Activated CD4-positive, alpha-beta T cell treated with anti-CD3 and anti-CD28 coated beads for 4 hours (primary cell): ENCODE data around the gene GLRX3.
"Not testable (repeated sequence)": the region's sequence is repeated elsewhere in the genome, so short reads cannot be mapped to it uniquely, and the experiment has no call there.

Source experiments
- DNase-seq, 2 donors: peaks; one replicate each; pipeline ENCODE4 v3.0.0-alpha.2; 2020

GLRX3 gene

GRCh38 chr10:130136226-130137089 lies at the start of gene GLRX3:
GLRX3 (plus strand) TSS chr10:130136391; CDS start chr10:130136421, 30 bp downstream.
- DNase-seq: peak; percentile 90 to 91

DNA sequence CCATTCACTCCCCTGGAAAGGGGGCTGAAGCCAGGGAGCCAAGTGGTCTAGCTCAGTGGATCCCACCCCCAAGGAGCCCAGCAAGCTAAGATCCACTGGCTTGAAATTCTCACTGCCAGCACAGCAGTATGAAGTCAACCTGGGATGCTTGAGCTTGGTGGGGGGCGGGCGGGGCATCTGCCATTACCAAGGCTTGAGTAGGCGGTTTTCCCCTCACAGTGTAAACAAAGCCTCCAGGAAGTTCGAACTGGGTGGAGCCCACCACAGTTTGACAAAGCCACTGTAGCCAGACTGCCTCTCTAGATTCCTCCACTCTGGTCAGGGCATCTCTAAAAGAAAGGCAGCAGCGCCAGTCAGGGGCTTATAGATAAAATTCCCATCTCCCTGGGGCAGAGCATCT lies 45.6 kb upstream of the GLRX3 start:
- DNase-seq: not testable (repeated sequence)

DNA sequence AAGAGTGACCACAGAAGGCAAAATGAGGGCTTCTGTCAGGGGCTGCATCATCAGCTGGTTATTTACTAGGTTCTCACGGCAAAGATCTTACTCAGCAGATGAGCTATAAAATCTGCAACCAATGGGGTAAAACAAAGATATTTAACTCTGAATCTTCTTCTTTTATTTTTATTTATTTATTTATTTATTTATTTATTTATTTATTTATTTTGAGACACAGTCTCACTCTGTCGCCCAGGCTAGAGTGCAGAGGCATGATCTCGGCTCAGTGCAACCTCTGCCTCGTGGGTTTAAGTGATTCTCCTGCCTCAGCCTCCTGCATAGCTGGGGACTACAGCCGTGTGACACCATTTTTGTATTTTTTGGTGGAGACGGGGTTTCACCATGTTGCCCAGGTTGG lies 36.8 kb upstream of the GLRX3 start:
- no peak for DNase-seq

DNA sequence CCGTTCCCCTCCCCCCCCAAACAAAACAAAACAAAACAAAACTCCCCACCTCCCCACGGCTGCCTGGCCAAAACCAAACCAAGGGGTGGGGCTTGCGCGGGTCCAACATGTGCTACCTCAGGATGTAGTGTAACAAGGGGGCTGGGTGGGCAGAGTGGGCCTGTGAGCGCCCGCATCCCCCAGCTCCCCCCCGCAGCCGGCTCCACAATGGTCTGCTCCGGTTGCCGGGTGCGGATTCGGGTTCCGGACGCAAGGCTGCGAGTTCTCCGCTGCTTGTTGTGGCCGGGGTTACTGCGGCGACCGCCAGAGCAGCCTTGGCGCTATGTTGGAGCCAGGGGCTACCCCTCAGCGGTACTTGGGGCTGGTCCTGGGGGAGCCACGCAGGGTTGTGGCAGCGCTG lies 30.5 kb upstream of the GLRX3 start:
- DNase-seq: no peak

DNA sequence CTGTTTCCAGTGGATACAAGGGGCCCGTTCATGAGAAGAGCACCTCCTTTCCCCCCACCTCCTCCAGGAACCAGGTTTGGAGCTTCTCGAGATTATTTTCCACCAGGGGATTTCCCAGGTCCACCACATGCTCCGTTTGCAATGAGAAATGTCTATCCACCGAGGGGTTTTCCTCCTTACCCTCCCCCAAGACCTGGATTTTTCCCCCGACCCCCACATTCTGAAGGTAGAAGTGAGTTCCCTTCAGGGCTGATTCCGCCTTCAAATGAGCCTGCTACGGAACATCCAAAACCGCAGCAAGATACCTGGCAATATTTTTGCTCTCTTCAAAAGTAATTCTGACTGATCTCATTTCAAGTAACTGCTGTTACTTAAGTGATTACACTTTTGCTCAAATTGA lies 28.0 kb upstream of the GLRX3 start:
- DNase-seq: peak; percentile 13 to 18

- DNase-seq: no peak
These were observed 27.1 kb upstream of the GLRX3 start for GRCh38 chr10:130108934-130109604.

DNA sequence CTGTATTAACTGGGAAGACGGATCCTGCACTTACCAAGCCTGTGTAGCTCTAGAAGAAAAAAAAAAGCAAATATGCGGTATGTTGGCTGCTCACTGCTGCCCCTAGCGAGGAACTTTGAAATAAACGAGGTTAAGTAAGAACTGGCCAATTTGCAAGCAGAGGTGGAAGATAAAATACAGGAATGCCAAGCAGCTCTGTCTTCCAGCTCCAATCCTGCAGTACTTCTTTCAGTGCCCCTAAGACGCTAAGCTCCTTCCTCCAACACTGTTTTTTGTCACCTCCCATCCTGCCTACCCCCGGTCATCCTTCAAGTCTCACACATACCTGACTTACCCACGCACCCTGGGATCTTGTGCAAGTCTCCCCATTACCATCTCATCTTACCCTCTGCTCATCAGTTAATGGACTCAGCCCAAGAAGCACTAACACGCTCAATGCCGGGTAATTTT lies 26.4 kb upstream of the GLRX3 start:
- DNase-seq: peak; percentile 67 to 82

- peak; percentile 98 for DNase-seq
These were observed 25.7 kb upstream of the GLRX3 start, which contains the start of gene C10orf143 for GRCh38 chr10:130110246-130111112. C10orf143 (minus strand) TSS chr10:130110830; CDS start chr10:130110772, 58 bp downstream.

GRCh38 chr10:130111113-130111851 lies 24.9 kb upstream of the GLRX3 start:
- DNase-seq: peak; percentile 93 to 95

DNA sequence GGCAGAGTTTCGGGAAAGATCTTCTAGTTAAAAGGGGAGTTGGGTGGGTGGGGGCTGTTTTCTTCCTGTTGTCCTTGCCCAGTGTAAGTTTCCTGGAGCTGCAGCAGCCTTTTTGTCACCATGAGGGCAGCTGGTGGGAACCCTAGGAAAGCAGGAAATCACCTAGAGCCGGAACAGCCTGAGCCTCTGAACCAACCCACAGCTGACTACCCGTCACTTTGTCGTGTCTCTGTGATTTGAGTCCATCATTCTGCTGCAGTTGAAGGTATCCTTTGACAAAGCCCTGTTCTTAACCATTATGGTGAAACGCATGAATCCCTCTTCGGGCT lies 24.4 kb upstream of the GLRX3 start:
- no peak for DNase-seq

- no peak for DNase-seq
These were observed 23.4 kb upstream of the GLRX3 start for GRCh38 chr10:130112821-130113220.

DNA sequence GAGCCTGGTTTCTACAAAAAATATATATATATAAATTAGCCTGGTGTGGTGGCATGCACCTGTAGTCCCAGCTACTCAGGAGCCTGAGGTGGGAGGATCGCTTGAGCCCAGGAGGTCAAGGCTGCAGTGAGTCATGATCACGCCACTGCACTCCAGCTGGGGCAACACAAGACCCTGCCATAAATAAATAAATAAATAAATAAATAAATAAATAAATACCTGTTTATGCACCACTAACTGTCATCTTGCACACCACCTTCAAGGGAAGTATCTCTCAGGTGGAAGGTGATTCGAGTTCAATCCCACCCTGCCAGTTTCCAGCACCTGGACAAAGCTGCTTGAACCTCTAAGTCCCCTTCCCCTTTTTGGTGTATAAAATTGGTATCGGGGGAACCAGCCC lies 19.2 kb upstream of the GLRX3 start:
- DNase-seq: not testable (repeated sequence)

DNA sequence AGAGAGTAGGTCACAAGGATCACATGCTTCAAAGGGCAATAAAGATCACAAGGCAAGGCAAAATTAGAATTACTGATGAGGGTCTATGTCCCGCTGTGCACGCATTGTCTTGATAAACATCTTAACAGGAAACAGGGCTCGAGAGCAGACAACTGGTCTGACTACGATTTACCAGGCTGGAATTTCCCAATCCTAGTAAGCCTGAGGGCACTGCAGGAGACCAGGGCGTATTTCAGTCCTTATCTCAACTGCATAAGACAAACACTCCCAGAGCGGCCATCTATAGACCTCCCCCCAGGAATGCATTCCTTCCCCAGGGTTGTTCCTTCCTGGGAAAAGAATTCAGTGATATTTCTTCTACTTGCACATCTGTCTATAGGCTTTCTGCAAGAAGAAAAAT lies 18.7 kb upstream of the GLRX3 start:
- not testable (repeated sequence) for DNase-seq

DNA sequence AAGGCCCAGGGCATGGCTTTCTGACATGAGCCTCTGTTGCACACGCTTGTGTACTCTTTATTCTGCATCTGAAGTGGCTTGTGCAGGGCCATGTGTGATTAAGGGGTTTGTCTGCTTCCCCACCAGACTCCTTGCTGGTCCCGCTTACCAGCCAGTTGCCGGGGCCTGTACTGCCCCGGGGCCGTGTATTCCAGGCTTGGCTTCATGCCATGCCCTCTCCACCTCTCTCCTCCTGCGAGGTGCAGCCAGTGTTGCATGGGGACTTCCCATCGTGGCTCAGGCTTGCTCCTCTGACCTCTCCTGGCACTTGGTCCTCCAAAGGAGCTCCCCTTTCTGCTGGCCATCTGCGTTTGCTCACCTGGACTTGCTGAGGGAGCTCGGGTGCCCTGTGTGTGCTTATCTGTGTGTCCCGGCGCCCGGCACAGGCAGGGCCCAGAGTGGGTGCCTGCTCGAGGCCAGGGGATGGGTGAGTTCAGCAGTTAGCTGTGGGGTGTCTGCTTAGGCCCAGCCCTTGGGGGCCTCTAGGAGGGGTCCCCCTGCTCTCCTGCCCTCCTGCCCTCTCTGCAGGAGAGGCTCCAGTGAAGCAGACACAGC lies 14.6 kb upstream of the GLRX3 start:
- no peak for DNase-seq

- DNase-seq: peak; percentile 35 to 48
These were observed 8.7 kb upstream of the GLRX3 start for GRCh38 chr10:130127364-130128061.

DNA sequence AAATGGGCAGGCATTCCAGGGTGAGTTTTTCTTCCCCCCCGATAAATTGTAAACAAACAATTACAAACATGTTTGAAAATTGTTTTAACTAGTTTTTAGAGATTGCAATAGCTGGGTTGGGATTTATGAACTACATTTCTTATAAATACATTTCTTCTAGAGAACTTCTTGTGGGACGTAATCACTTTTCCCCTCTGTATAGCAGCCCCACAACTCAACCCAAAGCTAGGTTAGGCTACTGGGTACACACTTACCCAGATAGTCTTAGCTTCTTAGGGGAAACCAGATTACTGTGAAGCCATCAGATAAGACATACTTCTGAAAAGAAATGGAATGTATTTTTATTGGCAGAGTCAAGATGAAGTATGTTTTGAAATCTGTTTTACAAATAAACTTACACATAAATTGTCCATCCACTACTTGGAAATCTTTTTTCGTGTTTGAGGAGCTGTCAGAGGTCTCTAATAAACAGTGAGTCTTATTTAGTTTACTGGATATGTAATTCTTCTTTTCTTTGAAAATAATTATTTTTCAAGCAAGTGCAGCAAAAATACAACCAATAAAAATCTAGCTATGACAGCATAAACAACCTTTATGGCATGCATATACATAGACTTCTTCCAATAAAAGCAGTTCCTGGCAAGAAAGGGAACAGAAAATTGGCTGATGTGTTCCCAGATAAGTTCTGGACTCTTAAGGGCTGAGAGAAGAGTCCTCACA lies 8.0 kb upstream of the GLRX3 start:
- DNase-seq: no peak

DNA sequence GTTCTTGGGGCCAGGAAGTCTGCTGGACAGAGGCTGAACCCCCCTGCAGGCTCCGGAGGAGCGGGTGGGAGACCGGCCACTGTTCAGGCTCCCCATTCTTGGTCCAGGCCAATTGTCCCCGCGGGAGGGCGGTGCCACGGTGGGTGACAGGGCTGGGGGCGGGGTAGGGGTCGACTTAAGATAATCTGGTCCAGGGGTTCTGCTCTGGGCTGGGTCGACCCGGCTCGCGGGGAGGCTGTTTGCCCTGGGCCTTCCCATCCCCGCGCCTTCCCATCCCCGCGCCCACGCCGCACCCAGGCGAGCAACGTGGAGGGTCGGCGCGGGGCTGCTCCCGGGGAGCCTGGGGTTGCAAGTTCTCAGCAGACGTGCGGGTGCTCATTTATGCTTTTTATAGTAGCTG lies 7.3 kb upstream of the GLRX3 start:
- DNase-seq: no peak

GRCh38 chr10:130135676-130136225 lies 440 bp upstream of the GLRX3 start:
- DNase-seq: no peak

GRCh38 chr10:130137090-130137448 lies 878 bp downstream of the GLRX3 start:
- DNase-seq: no peak
